ENCODE measurements around the gene CDH20.

DNA sequence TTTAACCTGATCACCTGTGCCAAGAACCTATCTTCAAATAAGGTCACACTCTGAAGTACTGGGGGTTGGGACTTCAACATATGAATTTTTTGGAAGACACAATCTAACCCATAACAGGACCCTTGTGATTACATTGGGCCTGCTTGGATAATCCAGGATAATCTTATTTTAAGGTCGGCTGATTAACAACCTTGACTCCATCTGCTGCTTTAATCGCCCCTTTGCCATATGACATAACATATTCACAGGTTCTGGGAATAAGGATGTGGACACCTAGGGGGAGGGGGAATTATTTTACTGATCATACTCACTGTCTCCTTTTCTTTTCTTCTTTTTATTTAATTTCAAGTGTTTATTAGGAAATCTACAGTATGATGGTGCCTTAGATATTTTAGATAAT lies 34.8 kb downstream of the CDH20 start:
- TF ChIP-seq, protein P1, sequence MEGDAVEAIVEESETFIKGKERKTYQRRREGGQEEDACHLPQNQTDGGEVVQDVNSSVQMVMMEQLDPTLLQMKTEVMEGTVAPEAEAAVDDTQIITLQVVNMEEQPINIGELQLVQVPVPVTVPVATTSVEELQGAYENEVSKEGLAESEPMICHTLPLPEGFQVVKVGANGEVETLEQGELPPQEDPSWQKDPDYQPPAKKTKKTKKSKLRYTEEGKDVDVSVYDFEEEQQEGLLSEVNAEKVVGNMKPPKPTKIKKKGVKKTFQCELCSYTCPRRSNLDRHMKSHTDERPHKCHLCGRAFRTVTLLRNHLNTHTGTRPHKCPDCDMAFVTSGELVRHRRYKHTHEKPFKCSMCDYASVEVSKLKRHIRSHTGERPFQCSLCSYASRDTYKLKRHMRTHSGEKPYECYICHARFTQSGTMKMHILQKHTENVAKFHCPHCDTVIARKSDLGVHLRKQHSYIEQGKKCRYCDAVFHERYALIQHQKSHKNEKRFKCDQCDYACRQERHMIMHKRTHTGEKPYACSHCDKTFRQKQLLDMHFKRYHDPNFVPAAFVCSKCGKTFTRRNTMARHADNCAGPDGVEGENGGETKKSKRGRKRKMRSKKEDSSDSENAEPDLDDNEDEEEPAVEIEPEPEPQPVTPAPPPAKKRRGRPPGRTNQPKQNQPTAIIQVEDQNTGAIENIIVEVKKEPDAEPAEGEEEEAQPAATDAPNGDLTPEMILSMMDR (conservative IDR thresholded peaks at IDR 0.05; ENCODE audit: low read depth, low read length), result no peak
- no peak for TF ChIP-seq EZH2phosphoT487 (IDR thresholded peaks at IDR 0.05; ENCODE audit: borderline replicate concordance, low read length)
- no peak for TF ChIP-seq EZH2 (IDR thresholded peaks at IDR 0.05; ENCODE audit: low read length, unreplicated experiment)
